Natural killer cell (primary cell): ENCODE results near the gene LIMS1. TPM values are rescaled to one million over a fixed set of nuclear protein-coding genes. Genes with fewer than 3 reads are reported as not detected.

ENCODE experiments used
- ATAC-seq, 3 donors: fragments of 150-1000 bp in 2 of 3; fragments of 200-7000 bp in 1 of 3; cut with Tn5 transposase; 1 replicate in 1 of 3; 2 replicates in 2 of 3; pipeline ENCODE4 v1.10.0; 2021; ENCODE audit warnings: mild to moderate bottlenecking in 2 of 3, moderate library complexity in 2 of 3
- DNase-seq, 2 donors: peaks; one replicate each; pipeline versions ENCODE4 v3.0.0 to v3.0.0-alpha.2; 2013 to 2021; ENCODE audit warnings: mixed read lengths in 1 of 2
- H3K27ac ChIP-seq: one replicate; pipeline ENCODE4 v1.5.1; 2013; ENCODE audit warnings: mild to moderate bottlenecking, low read length
- H3K27me3 ChIP-seq: one replicate; pipeline ENCODE4 v1.6.1; 2013; ENCODE audit warnings: low read length; ENCODE audit not compliant: control insufficient read depth, insufficient read depth
- H3K36me3 ChIP-seq: one replicate; pipeline ENCODE4 v1.6.1; 2013; ENCODE audit warnings: low read length; ENCODE audit not compliant: control insufficient read depth, insufficient read depth
- H3K4me1 ChIP-seq: one replicate; pipeline ENCODE4 v1.6.1; 2013; ENCODE audit warnings: low read length; ENCODE audit not compliant: control insufficient read depth, insufficient read depth
- H3K4me3 ChIP-seq: one replicate; pipeline ENCODE4 v1.5.1; 2013; ENCODE audit warnings: low read length
- H3K9me3 ChIP-seq: one replicate; pipeline ENCODE4 v1.6.1; 2013; ENCODE audit warnings: low read length; ENCODE audit not compliant: control insufficient read depth, insufficient read depth
- H3K27ac Mint-ChIP-seq, 2 donors: one replicate each; pipeline ENCODE4 v1.8.0; 2022; ENCODE audit warnings: mild to moderate bottlenecking in 2 of 2, mixed read lengths in 2 of 2, moderate library complexity in 1 of 2
- H3K27me3 Mint-ChIP-seq, 2 donors: one replicate each; pipeline ENCODE4 v1.8.0; 2022; ENCODE audit warnings: low read depth in 2 of 2, mixed read lengths in 2 of 2
- H3K36me3 Mint-ChIP-seq: one replicate; pipeline ENCODE4 v1.8.0; 2022; ENCODE audit warnings: mixed read lengths
- H3K4me1 Mint-ChIP-seq, 2 donors: one replicate each; pipeline ENCODE4 v1.8.0; 2022; ENCODE audit warnings: mixed read lengths in 2 of 2
- H3K4me3 Mint-ChIP-seq: one replicate; pipeline ENCODE4 v1.8.0; 2022; ENCODE audit warnings: mild to moderate bottlenecking, moderate library complexity, mixed read lengths
- H3K9me3 Mint-ChIP-seq, 2 donors: one replicate each; pipeline ENCODE4 v1.8.0; 2022; ENCODE audit warnings: mixed read lengths in 2 of 2
- whole genome bisulfite sequencing: methylation state at CpG from one replicate; pipeline ENCODE4 v1.1.7; 2013; ENCODE audit warnings: missing lambda C conversion rate; ENCODE audit not compliant: insufficient coverage; 5-methylcytosine and 5-hydroxymethylcytosine counted together
- intact Hi-C: fragments of 100-400 bp; cut with micrococcal nuclease; formaldehyde crosslinking; loops from one replicate; pipeline ENCODE4 v1.14.2; 2022
- total RNA-seq, 4 donors: library from RNA; stranded (reverse); fragments of 120-200 nt in 1 of 4; gene quantifications; one replicate each; pipeline versions ENCODE4 v1.2.3 to v1.2.4, GENCODE V29; 2013 to 2022
- TF ChIP-seq, protein P1 (sequence below): fragments of 200-600 bp; IDR thresholded peaks from one replicate; pipeline ENCODE4 v1.8.0; 2022; ENCODE audit warnings: antibody characterized with exemption

LIMS1 gene
- total RNA-seq, 3 donors from 2014 or later (not counting 1 experiment from before 2014, with no cell fraction given), result 31.6 to 41.4 (median 34.8) TPM

DNA sequence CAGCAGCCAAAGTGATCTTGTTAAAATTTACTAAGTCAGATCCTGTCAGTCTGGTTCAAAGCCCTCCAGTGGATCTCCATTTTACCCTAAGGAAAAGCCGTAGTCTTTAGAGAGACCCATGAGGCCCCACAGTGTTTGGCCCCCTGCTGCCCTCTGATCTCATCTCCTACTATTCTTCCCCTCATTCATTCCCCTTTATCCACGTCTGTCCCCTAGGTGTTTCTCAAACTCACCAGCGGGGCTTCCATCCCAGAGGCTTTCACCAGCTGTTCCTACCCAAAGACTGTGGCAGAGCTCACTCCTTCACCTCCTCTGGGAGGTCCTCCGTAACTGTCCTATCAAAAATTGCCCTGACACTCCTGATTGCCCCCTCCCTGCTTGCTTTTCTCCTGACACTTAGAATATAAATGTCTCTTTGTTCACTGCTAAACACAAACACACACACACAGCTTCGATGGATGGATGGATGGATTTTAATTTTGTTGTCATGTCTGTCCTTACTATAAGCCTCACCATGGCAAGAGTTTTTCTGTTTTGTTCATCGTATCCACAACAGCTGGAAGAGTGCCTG is 26.1 kb downstream of the LIMS1 start:
- H3K27ac Mint-ChIP-seq, result peak overlapping the region in 1 of 2 donors; percentile 4
- DNase-seq, result no peak
- H3K9me3 ChIP-seq, result no peaks in the 10 kb centered on the region
- no peaks in the 10 kb centered on the region for H3K36me3 ChIP-seq
- H3K9me3 Mint-ChIP-seq, result no peaks in the 10 kb centered on the region
- H3K36me3 Mint-ChIP-seq, result no peaks in the 10 kb centered on the region
- no peak overlapping the region for H3K27ac ChIP-seq
- intact Hi-C loops, result no loop called here
- H3K4me1 Mint-ChIP-seq, result peaks cover 13% of the 10 kb centered on the region in 2 donors
- TF ChIP-seq, protein P1, sequence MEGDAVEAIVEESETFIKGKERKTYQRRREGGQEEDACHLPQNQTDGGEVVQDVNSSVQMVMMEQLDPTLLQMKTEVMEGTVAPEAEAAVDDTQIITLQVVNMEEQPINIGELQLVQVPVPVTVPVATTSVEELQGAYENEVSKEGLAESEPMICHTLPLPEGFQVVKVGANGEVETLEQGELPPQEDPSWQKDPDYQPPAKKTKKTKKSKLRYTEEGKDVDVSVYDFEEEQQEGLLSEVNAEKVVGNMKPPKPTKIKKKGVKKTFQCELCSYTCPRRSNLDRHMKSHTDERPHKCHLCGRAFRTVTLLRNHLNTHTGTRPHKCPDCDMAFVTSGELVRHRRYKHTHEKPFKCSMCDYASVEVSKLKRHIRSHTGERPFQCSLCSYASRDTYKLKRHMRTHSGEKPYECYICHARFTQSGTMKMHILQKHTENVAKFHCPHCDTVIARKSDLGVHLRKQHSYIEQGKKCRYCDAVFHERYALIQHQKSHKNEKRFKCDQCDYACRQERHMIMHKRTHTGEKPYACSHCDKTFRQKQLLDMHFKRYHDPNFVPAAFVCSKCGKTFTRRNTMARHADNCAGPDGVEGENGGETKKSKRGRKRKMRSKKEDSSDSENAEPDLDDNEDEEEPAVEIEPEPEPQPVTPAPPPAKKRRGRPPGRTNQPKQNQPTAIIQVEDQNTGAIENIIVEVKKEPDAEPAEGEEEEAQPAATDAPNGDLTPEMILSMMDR, result no peak
- 92% methylated on average over 4 of the region's 6 CpGs for WGBS
- no peaks in the 10 kb centered on the region for H3K27me3 Mint-ChIP-seq
- no peak overlapping the region for H3K4me3 ChIP-seq
- no peak for ATAC-seq
- H3K27me3 ChIP-seq, result no peaks in the 10 kb centered on the region
- no peak overlapping the region for H3K4me3 Mint-ChIP-seq
- no peaks in the 10 kb centered on the region for H3K4me1 ChIP-seq

GRCh38 chr2:108560895-108561530 is 26.7 kb downstream of the LIMS1 start:
- no peak for ATAC-seq
- H3K4me3 ChIP-seq, result no peak overlapping the region
- no peaks in the 10 kb centered on the region for H3K9me3 Mint-ChIP-seq
- no peak overlapping the region for H3K27ac Mint-ChIP-seq
- peaks cover 19 to 20% of the 10 kb centered on the region in 2 donors for H3K4me1 Mint-ChIP-seq
- no peak overlapping the region for H3K4me3 Mint-ChIP-seq
- no peaks in the 10 kb centered on the region for H3K9me3 ChIP-seq
- no peak overlapping the region for H3K27ac ChIP-seq
- TF ChIP-seq, protein P1, result no peak
- WGBS, result 67% methylated on average over 1 of the region's 1 CpG
- peaks cover 5% of the 10 kb centered on the region for H3K4me1 ChIP-seq
- intact Hi-C loops, result no loop called here
- DNase-seq, result no peak
- H3K27me3 Mint-ChIP-seq, result no peaks in the 10 kb centered on the region
- H3K36me3 Mint-ChIP-seq, result no peaks in the 10 kb centered on the region
- no peaks in the 10 kb centered on the region for H3K36me3 ChIP-seq
- H3K27me3 ChIP-seq, result no peaks in the 10 kb centered on the region

- Histone ChIP-seq H3K27me3 (no peaks in the 10 kb centered on the region), H3K4me1 (peaks cover 7% of the 10 kb centered on the region), H3K27ac (no peak overlapping the region), H3K9me3 (no peaks in the 10 kb centered on the region), H3K4me3 (no peak overlapping the region), H3K36me3 (no peaks in the 10 kb centered on the region)
- DNase-seq (no peak), ATAC-seq (no peak)
- no peak overlapping the region for H3K4me3 Mint-ChIP-seq
- TF ChIP-seq, protein P1, result no peak
- intact Hi-C loops, result no loop called here
- no peaks in the 10 kb centered on the region for H3K9me3 Mint-ChIP-seq
- H3K27ac Mint-ChIP-seq, result peak overlapping the region in 1 of 2 donors; percentile 33
- H3K4me1 Mint-ChIP-seq, result peaks cover 21% of the 10 kb centered on the region in 2 donors
- 100% methylated on average over 2 of the region's 2 CpGs for WGBS
- H3K36me3 Mint-ChIP-seq, result no peaks in the 10 kb centered on the region
- no peaks in the 10 kb centered on the region for H3K27me3 Mint-ChIP-seq
These were observed 28.0 kb downstream of the LIMS1 start for GRCh38 chr2:108562274-108562673.
